ENCODE measurements around the gene RAMP3. TPM values are rescaled to one million over a fixed set of nuclear protein-coding genes. Genes with fewer than 3 reads are reported as not detected.

The RAMP3 gene
- total RNA-seq, 3 donors from 2014 or later (not counting 1 experiment from before 2014, with no cell fraction given) = not detected

- peaks cover 0 to 14% of the 10 kb centered on the region in 2 donors for H3K27me3 Mint-ChIP-seq (ENCODE audit: low read depth in 2 of 2)
- WGBS (ENCODE audit: insufficient coverage) = 87% methylated on average over 21 of the region's 21 CpGs
- intact Hi-C loops (cut with micrococcal nuclease) = no loop called here
- H3K27me3 ChIP-seq (ENCODE audit: control insufficient read depth, insufficient read depth, low read length) = no peaks in the 10 kb centered on the region
- peaks cover 0 to 5% of the 10 kb centered on the region in 2 donors for H3K4me1 Mint-ChIP-seq
- no peak for TF ChIP-seq CTCF (IDR thresholded peaks at IDR 0.05)
- H3K27ac Mint-ChIP-seq = no peak overlapping the region
- H3K36me3 Mint-ChIP-seq = no peaks in the 10 kb centered on the region
- no peak overlapping the region for H3K4me3 ChIP-seq (ENCODE audit: low read length)
- H3K9me3 ChIP-seq (ENCODE audit: control insufficient read depth, insufficient read depth, low read length) = no peaks in the 10 kb centered on the region
- no peak for ATAC-seq
- no peak overlapping the region for H3K4me3 Mint-ChIP-seq
- H3K4me1 ChIP-seq (ENCODE audit: control insufficient read depth, insufficient read depth, low read length) = no peaks in the 10 kb centered on the region
- no peaks in the 10 kb centered on the region for H3K36me3 ChIP-seq (ENCODE audit: control insufficient read depth, insufficient read depth, low read length)
- DNase-seq = peak in 1 of 2 donors; percentile 12
- H3K9me3 Mint-ChIP-seq = no peaks in the 10 kb centered on the region
- H3K27ac ChIP-seq (ENCODE audit: low read length) = no peak overlapping the region
Measured at GRCh38 chr7:45182856-45183710, 25.5 kb downstream of the RAMP3 start.

- H3K36me3 ChIP-seq (ENCODE audit: control insufficient read depth, insufficient read depth, low read length) = no peaks in the 10 kb centered on the region
- intact Hi-C loops (cut with micrococcal nuclease) = no loop called here
- WGBS (ENCODE audit: insufficient coverage) = 92% methylated on average over 10 of the region's 10 CpGs
- peak in 1 of 2 donors; percentile 7 for DNase-seq
- Mint-ChIP-seq H3K4me3 (no peak overlapping the region), H3K9me3 (no peaks in the 10 kb centered on the region), H3K4me1 (peaks cover 0 to 5% of the 10 kb centered on the region in 2 donors), H3K27me3 (ENCODE audit: low read depth in 2 of 2) (peaks cover 0 to 9% of the 10 kb centered on the region in 2 donors), H3K27ac (no peak overlapping the region), H3K36me3 (no peaks in the 10 kb centered on the region)
- ATAC-seq = no peak
- H3K9me3 ChIP-seq (ENCODE audit: control insufficient read depth, insufficient read depth, low read length) = no peaks in the 10 kb centered on the region
- no peak for TF ChIP-seq CTCF (IDR thresholded peaks at IDR 0.05)
- no peak overlapping the region for H3K4me3 ChIP-seq (ENCODE audit: low read length)
- no peak overlapping the region for H3K27ac ChIP-seq (ENCODE audit: low read length)
- H3K27me3 ChIP-seq (ENCODE audit: control insufficient read depth, insufficient read depth, low read length) = no peaks in the 10 kb centered on the region
- H3K4me1 ChIP-seq (ENCODE audit: control insufficient read depth, insufficient read depth, low read length) = no peaks in the 10 kb centered on the region
Measured at GRCh38 chr7:45183711-45184210, 26.2 kb downstream of the RAMP3 start.

GRCh38 chr7:45184326-45185027, 26.9 kb downstream of the RAMP3 start:
- intact Hi-C loops (cut with micrococcal nuclease) = no loop called here

More at GRCh38 chr7:45184326-45185027, 26.9 kb downstream of the RAMP3 start:
- Mint-ChIP-seq H3K27me3 (ENCODE audit: low read depth in 2 of 2) (peaks cover 0 to 6% of the 10 kb centered on the region in 2 donors), H3K4me3 (no peak overlapping the region), H3K4me1 (peaks cover 0 to 5% of the 10 kb centered on the region in 2 donors), H3K27ac (no peak overlapping the region), H3K36me3 (no peaks in the 10 kb centered on the region), H3K9me3 (no peaks in the 10 kb centered on the region)
- 85% methylated on average over 7 of the region's 7 CpGs for WGBS (ENCODE audit: insufficient coverage)
- Histone ChIP-seq H3K27me3 (ENCODE audit: control insufficient read depth, insufficient read depth, low read length) (no peaks in the 10 kb centered on the region), H3K4me3 (ENCODE audit: low read length) (no peak overlapping the region), H3K9me3 (ENCODE audit: control insufficient read depth, insufficient read depth, low read length) (no peaks in the 10 kb centered on the region), H3K27ac (ENCODE audit: low read length) (no peak overlapping the region), H3K4me1 (ENCODE audit: control insufficient read depth, insufficient read depth, low read length) (no peaks in the 10 kb centered on the region), H3K36me3 (ENCODE audit: control insufficient read depth, insufficient read depth, low read length) (no peaks in the 10 kb centered on the region)
- no peak for DNase-seq
- no peak for TF ChIP-seq CTCF (IDR thresholded peaks at IDR 0.05)
- no peak for ATAC-seq

Data from natural killer cell (primary cell).